HepG2 (cell line): ENCODE results near the gene STC2. TPM values are rescaled to one million over a fixed set of nuclear protein-coding genes. Genes with fewer than 3 reads are reported as not detected.

ENCODE experiments used
- MXI1 ChIP-seq: IDR thresholded peaks from 3 replicates; pipeline ENCODE4 v1.6.1; 2012; ENCODE audit warnings: low read depth, low read length, inconsistent platforms, borderline replicate concordance
- RBAK ChIP-seq: sonication (generic); formaldehyde crosslinking; IDR thresholded peaks from 2 replicates; pipeline ENCODE4 v1.5.1; 2020; ENCODE audit warnings: mild to moderate bottlenecking, missing genetic modification reagents
- REXO4 ChIP-seq: sonication (generic); formaldehyde crosslinking; IDR thresholded peaks from 2 replicates; pipeline ENCODE4 v1.8.0; 2022; ENCODE audit warnings: missing genetic modification reagents, mild to moderate bottlenecking, borderline replicate concordance
- SIN3A ChIP-seq: IDR thresholded peaks from 2 replicates; pipeline ENCODE4 v1.6.1; 2011; ENCODE audit warnings: low read depth, mild to moderate bottlenecking, control low read depth, low read length, borderline replicate concordance
- SRSF1 ChIP-seq: fragments of 200-400 bp; formaldehyde crosslinking; optimal IDR thresholded peaks from 2 replicates; pipeline ENCODE3; 2017; ENCODE audit warnings: mild to moderate bottlenecking, low read depth, low read length, moderate library complexity
- ZBTB3 ChIP-seq: sonication (generic); formaldehyde crosslinking; IDR thresholded peaks from 2 replicates; pipeline ENCODE4 v1.4.0; 2020; ENCODE audit warnings: low read depth, mild to moderate bottlenecking, moderate library complexity, missing genetic modification reagents, borderline replicate concordance
- ZNF616 ChIP-seq: sonication (generic); formaldehyde crosslinking; IDR thresholded peaks from 2 replicates; pipeline ENCODE4 v1.5.0; 2020; ENCODE audit warnings: low read depth, mild to moderate bottlenecking, missing genetic modification reagents
- ZNF720 ChIP-seq: sonication (generic); formaldehyde crosslinking; IDR thresholded peaks from 2 replicates; pipeline ENCODE4 v1.4.0; 2020; ENCODE audit warnings: missing genetic modification reagents
- ZSCAN20 ChIP-seq: sonication (generic); formaldehyde crosslinking; IDR thresholded peaks from 2 replicates; pipeline ENCODE4 v1.4.0; 2020; ENCODE audit warnings: missing genetic modification reagents, mild to moderate bottlenecking, borderline replicate concordance
- polyA plus RNA-seq, 8 experiments: library from polyadenylated mRNA; depleted of rRNA in 3 of 8; stranded (reverse) in 7 of 8; unstranded in 1 of 8; fragments of >200 nt; fragmentation: Illumina TruSeq in 4 of 8; extraction: Trizol in 4 of 8; gene quantifications; 2 replicates each; pipeline versions ENCODE4 v1.2.1 to v1.2.3, GENCODE V29; 2011 to 2016; ENCODE audit warnings: low read depth in 4 of 8, missing spikeins in 1 of 8, mixed read lengths in 1 of 8; ENCODE audit not compliant: insufficient read depth in 1 of 8
- total RNA-seq, 5 experiments: library from RNA; depleted of rRNA; stranded (reverse); fragments of >200 nt; fragmentation: Illumina TruSeq; extraction: Trizol; gene quantifications; 2 replicates each; pipeline ENCODE4 v1.2.3, GENCODE V29; 2016; ENCODE audit warnings: low read depth in 1 of 5
- TF ChIP-seq, protein P1 (sequence below): sonication (generic); formaldehyde crosslinking; IDR thresholded peaks from 2 replicates; pipeline ENCODE4 v1.5.1; 2020; ENCODE audit warnings: missing genetic modification reagents, mild to moderate bottlenecking, borderline replicate concordance
- TF ChIP-seq, protein P2 (sequence below), 2 experiments: fragments of 450-650 bp in 1 of 2; sonication (generic) in 1 of 2; formaldehyde crosslinking in 1 of 2; IDR thresholded peaks; 2 replicates each; pipeline versions ENCODE4 v1.6.1 to v1.8.0; 2016 to 2022; ENCODE audit warnings: antibody characterized with exemption in 1 of 2, mild to moderate bottlenecking in 1 of 2, missing genetic modification reagents in 1 of 2
- TF ChIP-seq, protein P3 (sequence below): sonication (generic); formaldehyde crosslinking; IDR thresholded peaks from 2 replicates; pipeline ENCODE4 v1.5.0; 2020; ENCODE audit warnings: mild to moderate bottlenecking, missing genetic modification reagents
- TF ChIP-seq, protein P4 (sequence below): sonication (generic); formaldehyde crosslinking; IDR thresholded peaks from 2 replicates; pipeline ENCODE4 v1.5.1; 2020; ENCODE audit warnings: missing genetic modification reagents, mild to moderate bottlenecking, borderline replicate concordance

The STC2 gene
- total and polyA plus RNA-seq, 2 of the 13 experiments (the other 11 are each of a cell fraction or from before 2014, with no cell fraction given), result 27.1 to 69.2 TPM

DNA sequence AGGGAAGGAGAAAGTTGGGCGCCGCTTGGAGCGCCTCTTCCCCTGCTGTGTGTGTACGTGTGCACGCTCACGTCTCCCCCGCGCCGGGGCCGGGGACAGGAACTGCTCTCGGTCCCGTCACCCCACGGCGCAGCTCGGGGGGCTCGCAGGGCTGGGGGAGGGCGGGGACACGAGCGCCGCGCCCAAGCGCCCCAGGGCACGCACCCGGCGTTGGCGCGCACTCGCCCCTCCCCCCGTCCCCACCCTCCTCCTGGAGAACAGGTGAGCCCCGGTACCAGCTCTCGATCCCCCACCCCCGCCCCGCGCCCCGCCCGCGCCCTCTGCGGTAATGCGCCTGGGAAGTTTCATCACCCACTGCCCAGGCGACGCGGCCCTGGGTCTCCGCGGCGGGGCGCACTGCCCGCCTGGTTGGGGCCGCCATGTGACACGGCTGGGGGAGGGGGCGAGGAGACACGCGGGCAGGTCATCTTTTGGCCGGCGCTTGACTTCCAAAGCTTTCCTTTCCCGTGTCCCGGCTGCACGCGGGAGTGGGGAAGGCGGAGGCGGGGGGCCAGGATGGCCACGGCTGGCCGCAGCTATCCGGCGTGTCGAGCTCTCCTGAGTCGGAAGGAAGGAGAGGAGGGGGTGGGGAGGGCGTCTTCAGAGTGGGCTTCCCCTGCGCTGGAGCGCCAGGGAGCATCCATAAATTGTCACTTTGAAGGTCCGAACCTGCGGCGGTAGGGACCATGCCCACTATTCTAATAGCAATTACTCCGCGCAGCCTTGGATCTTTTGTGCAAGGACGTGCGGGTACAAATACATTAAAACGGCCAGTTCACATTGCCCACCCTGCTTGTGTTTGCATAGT lies 1.5 kb upstream of the STC2 start (continued):
- TF ChIP-seq ZBTB3 (no peak), SIN3A (no peak), SRSF1 (no peak), RBAK (no peak), REXO4 (CRISPR knock-in tag) (no peak), MXI1 (peak; percentile 83; the same call in 2 of the 3 replicates), ZNF720 (CRISPR knock-in tag) (no peak), ZNF616 (CRISPR knock-in tag) (no peak), ZSCAN20 (no peak)
- TF ChIP-seq, protein P1, sequence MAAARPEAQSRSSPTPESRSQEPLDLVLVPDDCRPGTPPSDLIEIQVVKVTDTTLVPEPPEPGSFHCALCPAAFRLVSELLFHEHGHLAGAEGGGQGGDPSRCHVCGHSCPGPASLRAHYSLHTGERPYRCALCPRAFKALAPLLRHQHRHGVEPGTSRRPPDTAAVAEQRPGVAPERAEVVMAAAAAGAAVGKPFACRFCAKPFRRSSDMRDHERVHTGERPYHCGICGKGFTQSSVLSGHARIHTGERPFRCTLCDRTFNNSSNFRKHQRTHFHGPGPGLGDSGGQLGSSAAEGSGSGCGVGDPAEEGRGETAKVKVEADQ (CRISPR knock-in tag), result no peak
- TF ChIP-seq, protein P2, sequence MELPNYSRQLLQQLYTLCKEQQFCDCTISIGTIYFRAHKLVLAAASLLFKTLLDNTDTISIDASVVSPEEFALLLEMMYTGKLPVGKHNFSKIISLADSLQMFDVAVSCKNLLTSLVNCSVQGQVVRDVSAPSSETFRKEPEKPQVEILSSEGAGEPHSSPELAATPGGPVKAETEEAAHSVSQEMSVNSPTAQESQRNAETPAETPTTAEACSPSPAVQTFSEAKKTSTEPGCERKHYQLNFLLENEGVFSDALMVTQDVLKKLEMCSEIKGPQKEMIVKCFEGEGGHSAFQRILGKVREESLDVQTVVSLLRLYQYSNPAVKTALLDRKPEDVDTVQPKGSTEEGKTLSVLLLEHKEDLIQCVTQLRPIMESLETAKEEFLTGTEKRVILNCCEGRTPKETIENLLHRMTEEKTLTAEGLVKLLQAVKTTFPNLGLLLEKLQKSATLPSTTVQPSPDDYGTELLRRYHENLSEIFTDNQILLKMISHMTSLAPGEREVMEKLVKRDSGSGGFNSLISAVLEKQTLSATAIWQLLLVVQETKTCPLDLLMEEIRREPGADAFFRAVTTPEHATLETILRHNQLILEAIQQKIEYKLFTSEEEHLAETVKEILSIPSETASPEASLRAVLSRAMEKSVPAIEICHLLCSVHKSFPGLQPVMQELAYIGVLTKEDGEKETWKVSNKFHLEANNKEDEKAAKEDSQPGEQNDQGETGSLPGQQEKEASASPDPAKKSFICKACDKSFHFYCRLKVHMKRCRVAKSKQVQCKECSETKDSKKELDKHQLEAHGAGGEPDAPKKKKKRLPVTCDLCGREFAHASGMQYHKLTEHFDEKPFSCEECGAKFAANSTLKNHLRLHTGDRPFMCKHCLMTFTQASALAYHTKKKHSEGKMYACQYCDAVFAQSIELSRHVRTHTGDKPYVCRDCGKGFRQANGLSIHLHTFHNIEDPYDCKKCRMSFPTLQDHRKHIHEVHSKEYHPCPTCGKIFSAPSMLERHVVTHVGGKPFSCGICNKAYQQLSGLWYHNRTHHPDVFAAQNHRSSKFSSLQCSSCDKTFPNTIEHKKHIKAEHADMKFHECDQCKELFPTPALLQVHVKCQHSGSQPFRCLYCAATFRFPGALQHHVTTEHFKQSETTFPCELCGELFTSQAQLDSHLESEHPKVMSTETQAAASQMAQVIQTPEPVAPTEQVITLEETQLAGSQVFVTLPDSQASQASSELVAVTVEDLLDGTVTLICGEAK (IDR thresholded peaks at IDR 0.05), result no peak
- TF ChIP-seq, protein P2 (CRISPR knock-in tag; IDR thresholded peaks at IDR 0.05), result peak; percentile 66; the same call in 1 of the 2 replicates
- TF ChIP-seq, protein P3, sequence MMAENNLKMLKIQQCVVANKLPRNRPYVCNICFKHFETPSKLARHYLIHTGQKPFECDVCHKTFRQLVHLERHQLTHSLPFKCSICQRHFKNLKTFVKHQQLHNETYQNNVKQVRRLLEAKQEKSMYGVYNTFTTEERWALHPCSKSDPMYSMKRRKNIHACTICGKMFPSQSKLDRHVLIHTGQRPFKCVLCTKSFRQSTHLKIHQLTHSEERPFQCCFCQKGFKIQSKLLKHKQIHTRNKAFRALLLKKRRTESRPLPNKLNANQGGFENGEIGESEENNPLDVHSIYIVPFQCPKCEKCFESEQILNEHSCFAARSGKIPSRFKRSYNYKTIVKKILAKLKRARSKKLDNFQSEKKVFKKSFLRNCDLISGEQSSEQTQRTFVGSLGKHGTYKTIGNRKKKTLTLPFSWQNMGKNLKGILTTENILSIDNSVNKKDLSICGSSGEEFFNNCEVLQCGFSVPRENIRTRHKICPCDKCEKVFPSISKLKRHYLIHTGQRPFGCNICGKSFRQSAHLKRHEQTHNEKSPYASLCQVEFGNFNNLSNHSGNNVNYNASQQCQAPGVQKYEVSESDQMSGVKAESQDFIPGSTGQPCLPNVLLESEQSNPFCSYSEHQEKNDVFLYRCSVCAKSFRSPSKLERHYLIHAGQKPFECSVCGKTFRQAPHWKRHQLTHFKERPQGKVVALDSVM, result no peak
- TF ChIP-seq, protein P4, sequence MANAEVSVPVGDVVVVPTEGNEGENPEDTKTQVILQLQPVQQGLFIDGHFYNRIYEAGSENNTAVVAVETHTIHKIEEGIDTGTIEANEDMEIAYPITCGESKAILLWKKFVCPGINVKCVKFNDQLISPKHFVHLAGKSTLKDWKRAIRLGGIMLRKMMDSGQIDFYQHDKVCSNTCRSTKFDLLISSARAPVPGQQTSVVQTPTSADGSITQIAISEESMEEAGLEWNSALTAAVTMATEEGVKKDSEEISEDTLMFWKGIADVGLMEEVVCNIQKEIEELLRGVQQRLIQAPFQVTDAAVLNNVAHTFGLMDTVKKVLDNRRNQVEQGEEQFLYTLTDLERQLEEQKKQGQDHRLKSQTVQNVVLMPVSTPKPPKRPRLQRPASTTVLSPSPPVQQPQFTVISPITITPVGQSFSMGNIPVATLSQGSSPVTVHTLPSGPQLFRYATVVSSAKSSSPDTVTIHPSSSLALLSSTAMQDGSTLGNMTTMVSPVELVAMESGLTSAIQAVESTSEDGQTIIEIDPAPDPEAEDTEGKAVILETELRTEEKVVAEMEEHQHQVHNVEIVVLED (CRISPR knock-in tag), result peak; percentile 69; the same call in 1 of the 2 replicates
